Right lobe of liver (tissue), 6 donors: Measurements from ENCODE around the gene CYB5R2. TPM values are rescaled to one million over a fixed set of nuclear protein-coding genes. Genes with fewer than 3 reads are reported as not detected.
A peak's percentile ranks its signal among the peaks of the same experiment; 100 is the strongest.

Experiments
- ATAC-seq, 4 donors: fragments of 200-7000 bp; cut with Tn5 transposase; one replicate each; pipeline ENCODE4 v1.9.1; 2020; ENCODE audit warnings: mild to moderate bottlenecking in 4 of 4, moderate library complexity in 4 of 4
- DNase-seq, 3 donors: peaks; one replicate each; pipeline ENCODE4 v3.0.0-alpha.2; 2020
- H3K27ac ChIP-seq, 3 donors: fragments of 200-600 bp; one replicate each; pipeline ENCODE4 v1.8.0; 2022
- H3K27me3 ChIP-seq, 2 donors: fragments of 200-600 bp; one replicate each; pipeline ENCODE4 v1.8.0; 2022
- H3K36me3 ChIP-seq, 4 donors: fragments of 200-600 bp; sonication (generic) in 1 of 4; one replicate each; pipeline versions ENCODE4 v1.5.1 to v1.8.0; 2017 to 2022; ENCODE audit warnings: control low read depth in 1 of 4
- H3K4me1 ChIP-seq, 4 donors: fragments of 200-600 bp; sonication (generic) in 1 of 4; one replicate each; pipeline versions ENCODE4 v1.5.1 to v1.8.0; 2017 to 2022; ENCODE audit warnings: control low read depth in 1 of 4
- H3K4me3 ChIP-seq, 3 donors: fragments of 200-600 bp; one replicate each; pipeline ENCODE4 v1.8.0; 2022
- H3K9me3 ChIP-seq, 4 donors: fragments of 200-600 bp; sonication (generic) in 1 of 4; one replicate each; pipeline versions ENCODE4 v1.5.1 to v1.8.0; 2017 to 2022; ENCODE audit warnings: control low read depth in 1 of 4
- POLR2A ChIP-seq: fragments of 450-650 bp; IDR thresholded peaks from one replicate; pipeline ENCODE4 v1.6.1; 2017; ENCODE audit warnings: antibody characterized with exemption, mild to moderate bottlenecking
- WGBS: methylation state at CpG from one replicate; pipeline ENCODE4 v1.1.6; 2018; ENCODE audit warnings: low coverage, low lambda C conversion rate; ENCODE audit not compliant: insufficient coverage; ENCODE audit errors: missing lambda C conversion rate; 5-methylcytosine and 5-hydroxymethylcytosine counted together
- intact Hi-C, 2 donors: fragments of 100-400 bp; cut with DNase I; formaldehyde crosslinking; loops; one replicate each; pipeline versions ENCODE4 v1.11.2 to v1.14.1; 2022
- total RNA-seq, 6 experiments: library from RNA; depleted of rRNA in 2 of 6; stranded (reverse); fragments of >200 nt in 2 of 6; fragmentation: NEBNext Ultra II Directional in 3 of 6; extraction: Animal tissue kit (Norgen Biotek cat#: 25700) in 3 of 6; gene quantifications; one replicate each; pipeline versions ENCODE4 v1.1.0 to v1.2.4, GENCODE V29; 2016 to 2023
- TF ChIP-seq, protein P1 (sequence below), 4 donors: fragments of 200-600 bp in 3 of 4; fragments of 450-650 bp in 1 of 4; IDR thresholded peaks; one replicate each; pipeline versions ENCODE4 v1.5.1 to v1.8.0; 2016 to 2022; ENCODE audit warnings: antibody characterized with exemption in 4 of 4, mild to moderate bottlenecking in 2 of 4
- donor health status: DM: no; HTN: yes; CAD: no.
- donor health status: DM: no; HTN: no; CAD: no.
- donor health status: DM: no; HTN: no; CAD: no.
- donor health status: DM: no; HTN: yes; CAD: no.
- donor health status: DM: no; HTN: yes; CAD: no.

CYB5R2 gene
- total RNA-seq, 6 experiments from 2014 or later, result 0.71 to 3.5 (median 1.4) TPM

DNA sequence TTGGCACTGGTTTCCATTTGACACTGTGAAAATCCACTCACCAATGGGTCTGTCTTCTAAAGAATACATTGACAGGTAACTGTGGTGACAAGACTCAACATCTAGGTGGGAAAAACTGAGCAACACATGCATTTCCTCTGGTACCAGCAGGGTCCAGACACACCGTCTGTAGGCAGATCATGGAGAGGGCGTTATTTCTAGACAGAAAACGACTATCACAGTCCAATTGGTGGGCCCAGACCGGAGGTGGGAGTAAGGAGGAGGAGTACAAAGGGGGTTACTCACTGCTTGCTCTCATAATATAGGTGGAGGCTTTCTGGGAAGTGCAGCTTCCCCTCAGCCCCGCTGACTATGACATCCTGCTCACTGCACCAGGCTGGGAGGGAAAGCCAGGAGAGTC is 23.1 kb upstream of the CYB5R2 start:
- H3K27me3 ChIP-seq, result no peaks in the 10 kb centered on the region
- no peak for DNase-seq
- TF ChIP-seq, protein P1, sequence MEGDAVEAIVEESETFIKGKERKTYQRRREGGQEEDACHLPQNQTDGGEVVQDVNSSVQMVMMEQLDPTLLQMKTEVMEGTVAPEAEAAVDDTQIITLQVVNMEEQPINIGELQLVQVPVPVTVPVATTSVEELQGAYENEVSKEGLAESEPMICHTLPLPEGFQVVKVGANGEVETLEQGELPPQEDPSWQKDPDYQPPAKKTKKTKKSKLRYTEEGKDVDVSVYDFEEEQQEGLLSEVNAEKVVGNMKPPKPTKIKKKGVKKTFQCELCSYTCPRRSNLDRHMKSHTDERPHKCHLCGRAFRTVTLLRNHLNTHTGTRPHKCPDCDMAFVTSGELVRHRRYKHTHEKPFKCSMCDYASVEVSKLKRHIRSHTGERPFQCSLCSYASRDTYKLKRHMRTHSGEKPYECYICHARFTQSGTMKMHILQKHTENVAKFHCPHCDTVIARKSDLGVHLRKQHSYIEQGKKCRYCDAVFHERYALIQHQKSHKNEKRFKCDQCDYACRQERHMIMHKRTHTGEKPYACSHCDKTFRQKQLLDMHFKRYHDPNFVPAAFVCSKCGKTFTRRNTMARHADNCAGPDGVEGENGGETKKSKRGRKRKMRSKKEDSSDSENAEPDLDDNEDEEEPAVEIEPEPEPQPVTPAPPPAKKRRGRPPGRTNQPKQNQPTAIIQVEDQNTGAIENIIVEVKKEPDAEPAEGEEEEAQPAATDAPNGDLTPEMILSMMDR (IDR thresholded peaks at IDR 0.05), result no peak
- no peak for TF ChIP-seq POLR2A
- intact Hi-C loops, result no loop called here
- H3K9me3 ChIP-seq, result no peaks in the 10 kb centered on the region
- H3K4me3 ChIP-seq, result no peak overlapping the region
- WGBS, result 60% methylated on average over 1 of the region's 5 CpGs
- ATAC-seq, result no peak
- no peak overlapping the region for H3K27ac ChIP-seq
- H3K4me1 ChIP-seq, result peaks cover 0 to 5% (median 0%) of the 10 kb centered on the region in 4 donors
- H3K36me3 ChIP-seq, result no peaks in the 10 kb centered on the region

DNA sequence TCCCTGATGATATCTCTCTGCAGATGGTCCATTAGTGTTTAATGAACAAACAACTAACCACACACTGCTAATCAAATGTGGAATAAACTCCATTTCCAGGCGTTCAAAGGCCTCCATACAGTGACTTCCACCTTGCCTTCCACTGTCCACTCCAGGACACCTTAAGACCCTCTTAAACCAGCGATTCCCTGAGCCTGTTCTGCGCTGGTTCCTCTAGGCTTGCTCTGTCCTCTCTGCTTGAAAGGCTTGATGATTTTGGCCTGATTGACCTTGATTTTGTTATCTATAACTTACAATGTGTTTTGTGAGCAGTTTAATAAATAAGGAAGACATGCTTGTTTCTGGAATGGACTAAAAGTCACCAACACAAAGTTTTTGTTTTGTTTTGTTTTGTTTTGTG is 20.9 kb upstream of the CYB5R2 start:
- H3K4me1 ChIP-seq, result peaks cover 0 to 5% (median 0%) of the 10 kb centered on the region in 4 donors
- no peak for DNase-seq
- no peaks in the 10 kb centered on the region for H3K9me3 ChIP-seq
- H3K27ac ChIP-seq, result no peak overlapping the region
- intact Hi-C loops, result no loop called here
- no peaks in the 10 kb centered on the region for H3K27me3 ChIP-seq
- H3K36me3 ChIP-seq, result no peaks in the 10 kb centered on the region
- H3K4me3 ChIP-seq, result peak overlapping the region in 1 of 3 donors; percentile 14
- TF ChIP-seq, protein P1 (IDR thresholded peaks at IDR 0.05), result no peak
- TF ChIP-seq POLR2A, result no peak
- peak in 1 of 4 donors; percentile 28 for ATAC-seq
- 54% methylated on average over 3 of the region's 3 CpGs for WGBS

DNA sequence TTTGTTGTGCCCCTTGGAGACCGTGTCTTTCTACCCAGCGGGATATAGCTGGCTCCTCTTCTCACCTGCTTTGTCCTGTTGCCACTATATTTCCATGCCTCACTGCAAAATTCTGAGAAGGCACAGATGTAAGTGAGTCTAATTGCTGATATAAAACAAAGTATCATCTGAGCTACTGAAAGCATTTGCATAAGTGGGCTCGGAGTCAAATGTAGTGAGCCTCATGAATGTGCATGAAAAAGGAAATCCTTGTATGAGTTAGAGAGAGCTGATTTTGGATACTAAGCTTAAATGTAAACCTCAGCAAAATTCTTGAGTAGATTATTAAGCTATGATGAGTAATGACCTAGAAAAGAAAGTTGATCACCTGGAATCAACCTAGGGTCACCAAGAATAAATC is 19.1 kb upstream of the CYB5R2 start:
- no peak for TF ChIP-seq POLR2A
- TF ChIP-seq, protein P1 (IDR thresholded peaks at IDR 0.05), result no peak
- intact Hi-C loops, result no loop called here
- no peaks in the 10 kb centered on the region for H3K36me3 ChIP-seq
- H3K27me3 ChIP-seq, result no peaks in the 10 kb centered on the region
- H3K4me3 ChIP-seq, result no peak overlapping the region
- DNase-seq (no peak), ATAC-seq (no peak)
- WGBS, result 86% methylated on average over 3 of the region's 3 CpGs
- H3K4me1 ChIP-seq, result peaks cover 0 to 5% (median 0%) of the 10 kb centered on the region in 4 donors
- no peak overlapping the region for H3K27ac ChIP-seq
- H3K9me3 ChIP-seq, result no peaks in the 10 kb centered on the region

DNA sequence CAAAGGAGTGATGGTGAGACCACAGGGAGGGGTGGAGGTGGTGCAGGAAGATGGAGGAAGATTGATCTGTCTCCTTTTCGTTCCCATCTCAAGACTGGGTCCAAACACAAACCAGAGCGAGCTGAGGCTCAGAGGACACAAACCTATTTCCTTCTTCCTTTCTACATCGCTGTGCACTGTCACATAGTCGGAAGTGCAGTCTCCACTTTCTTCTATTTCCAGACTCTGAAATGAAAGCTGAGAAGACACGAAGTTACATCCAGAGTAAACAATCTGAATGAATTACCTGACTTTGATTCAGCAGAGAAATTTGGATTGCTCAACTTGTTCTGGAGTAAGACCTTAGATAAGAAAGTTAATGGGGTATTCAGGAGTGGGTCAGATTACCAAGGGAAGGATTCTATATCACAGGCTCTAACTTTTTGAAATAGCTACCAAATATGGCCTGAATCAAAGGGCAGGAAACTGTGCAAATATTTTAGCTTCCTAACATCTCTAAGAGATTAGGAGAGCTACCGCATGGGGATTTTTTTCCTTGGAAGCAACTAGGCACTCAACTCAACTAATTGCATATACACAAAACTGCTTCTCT is 18.6 kb upstream of the CYB5R2 start:
- peaks cover 0 to 5% (median 0%) of the 10 kb centered on the region in 4 donors for H3K4me1 ChIP-seq
- 37% methylated on average over 6 of the region's 6 CpGs for WGBS
- DNase-seq (no peak), ATAC-seq (no peak)
- no peak overlapping the region for H3K4me3 ChIP-seq
- H3K27ac ChIP-seq, result no peak overlapping the region
- no peaks in the 10 kb centered on the region for H3K9me3 ChIP-seq
- no peaks in the 10 kb centered on the region for H3K36me3 ChIP-seq
- H3K27me3 ChIP-seq, result no peaks in the 10 kb centered on the region
- intact Hi-C loops, result no loop called here
- TF ChIP-seq, protein P1 (IDR thresholded peaks at IDR 0.05), result no peak
- no peak for TF ChIP-seq POLR2A
